ENCODE measurements around the gene C2orf81.
A peak's percentile ranks its signal among the peaks of the same experiment; 100 is the strongest.

Gene C2orf81

GRCh38 chr2:74378007-74378406 is 43.4 kb downstream of the C2orf81 start:
- Histone ChIP-seq H3K9me3 (ENCODE audit: control insufficient read depth in 5 of 5, low read length in 5 of 5) (no peaks in the 10 kb centered on the region), H3K36me3 (ENCODE audit: control insufficient read depth in 5 of 5, insufficient read depth in 5 of 5, low read length in 5 of 5) (peaks cover 6 to 29% (median 24%) of the 10 kb centered on the region in 5 donors), H3K27me3 (ENCODE audit: control insufficient read depth in 5 of 5, insufficient read depth in 4 of 5, low read length in 5 of 5) (no peaks in the 10 kb centered on the region), H3K27ac (ENCODE audit: low read depth, low read length) (no peak overlapping the region), H3K4me1 (ENCODE audit: control insufficient read depth in 5 of 5, insufficient read depth in 5 of 5, low read length in 5 of 5) (peaks cover 1 to 42% (median 32%) of the 10 kb centered on the region in 5 donors), H3K4me3 (ENCODE audit: low read depth in 1 of 5, low read length in 5 of 5) (no peak overlapping the region), H3K9ac (ENCODE audit: low read length in 5 of 5) (no peak overlapping the region)

GRCh38 chr2:74375838-74376237 is 45.6 kb downstream of the C2orf81 start:
- H3K27ac ChIP-seq (ENCODE audit: low read depth, low read length) = no peak overlapping the region

GRCh38 chr2:74374509-74375205 is 46.8 kb downstream of the C2orf81 start:
- no peaks in the 10 kb centered on the region for H3K9me3 ChIP-seq (ENCODE audit: control insufficient read depth in 5 of 5, low read length in 5 of 5)
- H3K9ac ChIP-seq (ENCODE audit: low read length in 5 of 5) = no peak overlapping the region
- peak overlapping the region in 2 of 5 donors; percentile 1 to 15 for H3K4me3 ChIP-seq (ENCODE audit: low read depth in 1 of 5, low read length in 5 of 5)
- peaks cover 0 to 32% (median 22%) of the 10 kb centered on the region in 5 donors for H3K4me1 ChIP-seq (ENCODE audit: control insufficient read depth in 5 of 5, insufficient read depth in 5 of 5, low read length in 5 of 5)
- no peaks in the 10 kb centered on the region for H3K27me3 ChIP-seq (ENCODE audit: control insufficient read depth in 5 of 5, insufficient read depth in 4 of 5, low read length in 5 of 5)
- no peak overlapping the region for H3K27ac ChIP-seq (ENCODE audit: low read depth, low read length)
- H3K36me3 ChIP-seq (ENCODE audit: control insufficient read depth in 5 of 5, insufficient read depth in 5 of 5, low read length in 5 of 5) = peaks cover 6 to 54% (median 45%) of the 10 kb centered on the region in 5 donors

More at GRCh38 chr2:74375838-74376237, 45.6 kb downstream of the C2orf81 start:
- Histone ChIP-seq H3K4me1 (ENCODE audit: control insufficient read depth in 5 of 5, insufficient read depth in 5 of 5, low read length in 5 of 5) (peaks cover 1 to 44% (median 33%) of the 10 kb centered on the region in 5 donors), H3K27me3 (ENCODE audit: control insufficient read depth in 5 of 5, insufficient read depth in 4 of 5, low read length in 5 of 5) (no peaks in the 10 kb centered on the region), H3K4me3 (ENCODE audit: low read depth in 1 of 5, low read length in 5 of 5) (no peak overlapping the region), H3K9ac (ENCODE audit: low read length in 5 of 5) (no peak overlapping the region), H3K36me3 (ENCODE audit: control insufficient read depth in 5 of 5, insufficient read depth in 5 of 5, low read length in 5 of 5) (peaks cover 6 to 42% (median 33%) of the 10 kb centered on the region in 5 donors), H3K9me3 (ENCODE audit: control insufficient read depth in 5 of 5, low read length in 5 of 5) (no peaks in the 10 kb centered on the region)

GRCh38 chr2:74373985-74374384 is 47.4 kb downstream of the C2orf81 start:
- no peaks in the 10 kb centered on the region for H3K9me3 ChIP-seq (ENCODE audit: control insufficient read depth in 5 of 5, low read length in 5 of 5)
- H3K9ac ChIP-seq (ENCODE audit: low read length in 5 of 5) = no peak overlapping the region
- H3K36me3 ChIP-seq (ENCODE audit: control insufficient read depth in 5 of 5, insufficient read depth in 5 of 5, low read length in 5 of 5) = peaks cover 6 to 60% (median 51%) of the 10 kb centered on the region in 5 donors
- peak overlapping the region in 2 of 5 donors; percentile 1 to 15 for H3K4me3 ChIP-seq (ENCODE audit: low read depth in 1 of 5, low read length in 5 of 5)
- peaks cover 0 to 25% (median 18%) of the 10 kb centered on the region in 5 donors for H3K4me1 ChIP-seq (ENCODE audit: control insufficient read depth in 5 of 5, insufficient read depth in 5 of 5, low read length in 5 of 5)
- H3K27me3 ChIP-seq (ENCODE audit: control insufficient read depth in 5 of 5, insufficient read depth in 4 of 5, low read length in 5 of 5) = no peaks in the 10 kb centered on the region
- H3K27ac ChIP-seq (ENCODE audit: low read depth, low read length) = no peak overlapping the region

GRCh38 chr2:74373221-74373676 is 48.2 kb downstream of the C2orf81 start:
- H3K4me1 ChIP-seq (ENCODE audit: control insufficient read depth in 5 of 5, insufficient read depth in 5 of 5, low read length in 5 of 5) = peaks cover 0 to 25% (median 18%) of the 10 kb centered on the region in 5 donors
- no peak overlapping the region for H3K9ac ChIP-seq (ENCODE audit: low read length in 5 of 5)
- H3K27ac ChIP-seq (ENCODE audit: low read depth, low read length) = no peak overlapping the region
- no peak overlapping the region for H3K4me3 ChIP-seq (ENCODE audit: low read depth in 1 of 5, low read length in 5 of 5)
- no peaks in the 10 kb centered on the region for H3K9me3 ChIP-seq (ENCODE audit: control insufficient read depth in 5 of 5, low read length in 5 of 5)
- peaks cover 6 to 68% (median 58%) of the 10 kb centered on the region in 5 donors for H3K36me3 ChIP-seq (ENCODE audit: control insufficient read depth in 5 of 5, insufficient read depth in 5 of 5, low read length in 5 of 5)
- H3K27me3 ChIP-seq (ENCODE audit: control insufficient read depth in 5 of 5, insufficient read depth in 4 of 5, low read length in 5 of 5) = no peaks in the 10 kb centered on the region

- Histone ChIP-seq H3K9me3 (ENCODE audit: control insufficient read depth in 5 of 5, low read length in 5 of 5) (no peaks in the 10 kb centered on the region), H3K36me3 (ENCODE audit: control insufficient read depth in 5 of 5, insufficient read depth in 5 of 5, low read length in 5 of 5) (peaks cover 6 to 69% (median 60%) of the 10 kb centered on the region in 5 donors), H3K4me3 (ENCODE audit: low read depth in 1 of 5, low read length in 5 of 5) (no peak overlapping the region), H3K27me3 (ENCODE audit: control insufficient read depth in 5 of 5, insufficient read depth in 4 of 5, low read length in 5 of 5) (no peaks in the 10 kb centered on the region), H3K27ac (ENCODE audit: low read depth, low read length) (no peak overlapping the region), H3K9ac (ENCODE audit: low read length in 5 of 5) (no peak overlapping the region), H3K4me1 (ENCODE audit: control insufficient read depth in 5 of 5, insufficient read depth in 5 of 5, low read length in 5 of 5) (peaks cover 0 to 25% (median 18%) of the 10 kb centered on the region in 5 donors)
Measured at GRCh38 chr2:74372674-74373073, 48.7 kb downstream of the C2orf81 start.

- Histone ChIP-seq H3K9me3 (ENCODE audit: control insufficient read depth in 5 of 5, low read length in 5 of 5) (no peaks in the 10 kb centered on the region), H3K36me3 (ENCODE audit: control insufficient read depth in 5 of 5, insufficient read depth in 5 of 5, low read length in 5 of 5) (peaks cover 0 to 69% (median 60%) of the 10 kb centered on the region in 5 donors), H3K27ac (ENCODE audit: low read depth, low read length) (no peak overlapping the region), H3K4me1 (ENCODE audit: control insufficient read depth in 5 of 5, insufficient read depth in 5 of 5, low read length in 5 of 5) (peaks cover 0 to 25% (median 18%) of the 10 kb centered on the region in 5 donors), H3K4me3 (ENCODE audit: low read depth in 1 of 5, low read length in 5 of 5) (no peak overlapping the region), H3K9ac (ENCODE audit: low read length in 5 of 5) (no peak overlapping the region), H3K27me3 (ENCODE audit: control insufficient read depth in 5 of 5, insufficient read depth in 4 of 5, low read length in 5 of 5) (no peaks in the 10 kb centered on the region)
Measured at GRCh38 chr2:74371421-74371820, 50.0 kb downstream of the C2orf81 start.

GRCh38 chr2:74369976-74370375 is 51.4 kb downstream of the C2orf81 start:
- Histone ChIP-seq H3K4me1 (ENCODE audit: control insufficient read depth in 5 of 5, insufficient read depth in 5 of 5, low read length in 5 of 5) (peaks cover 0 to 25% (median 18%) of the 10 kb centered on the region in 5 donors), H3K27ac (ENCODE audit: low read depth, low read length) (no peak overlapping the region), H3K27me3 (ENCODE audit: control insufficient read depth in 5 of 5, insufficient read depth in 4 of 5, low read length in 5 of 5) (no peaks in the 10 kb centered on the region), H3K36me3 (ENCODE audit: control insufficient read depth in 5 of 5, insufficient read depth in 5 of 5, low read length in 5 of 5) (peaks cover 0 to 76% (median 66%) of the 10 kb centered on the region in 5 donors), H3K9ac (ENCODE audit: low read length in 5 of 5) (no peak overlapping the region), H3K4me3 (ENCODE audit: low read depth in 1 of 5, low read length in 5 of 5) (no peak overlapping the region), H3K9me3 (ENCODE audit: control insufficient read depth in 5 of 5, low read length in 5 of 5) (no peaks in the 10 kb centered on the region)

- Histone ChIP-seq H3K4me3 (ENCODE audit: low read depth in 1 of 5, low read length in 5 of 5) (no peak overlapping the region), H3K9me3 (ENCODE audit: control insufficient read depth in 5 of 5, low read length in 5 of 5) (no peaks in the 10 kb centered on the region), H3K4me1 (ENCODE audit: control insufficient read depth in 5 of 5, insufficient read depth in 5 of 5, low read length in 5 of 5) (peaks cover 0 to 14% (median 10%) of the 10 kb centered on the region in 5 donors), H3K27ac (ENCODE audit: low read depth, low read length) (no peak overlapping the region), H3K9ac (ENCODE audit: low read length in 5 of 5) (no peak overlapping the region), H3K27me3 (ENCODE audit: control insufficient read depth in 5 of 5, insufficient read depth in 4 of 5, low read length in 5 of 5) (no peaks in the 10 kb centered on the region), H3K36me3 (ENCODE audit: control insufficient read depth in 5 of 5, insufficient read depth in 5 of 5, low read length in 5 of 5) (peaks cover 6 to 86% (median 81%) of the 10 kb centered on the region in 5 donors)
Measured at GRCh38 chr2:74368499-74368898, 52.9 kb downstream of the C2orf81 start.

- H3K9me3 ChIP-seq (ENCODE audit: control insufficient read depth in 5 of 5, low read length in 5 of 5) = no peaks in the 10 kb centered on the region
- peaks cover 6 to 93% (median 88%) of the 10 kb centered on the region in 5 donors for H3K36me3 ChIP-seq (ENCODE audit: control insufficient read depth in 5 of 5, insufficient read depth in 5 of 5, low read length in 5 of 5)
- no peak overlapping the region for H3K4me3 ChIP-seq (ENCODE audit: low read depth in 1 of 5, low read length in 5 of 5)
- H3K4me1 ChIP-seq (ENCODE audit: control insufficient read depth in 5 of 5, insufficient read depth in 5 of 5, low read length in 5 of 5) = peaks cover 0 to 7% (median 3%) of the 10 kb centered on the region in 5 donors
- no peak overlapping the region for H3K9ac ChIP-seq (ENCODE audit: low read length in 5 of 5)
- H3K27me3 ChIP-seq (ENCODE audit: control insufficient read depth in 5 of 5, insufficient read depth in 4 of 5, low read length in 5 of 5) = no peaks in the 10 kb centered on the region
- H3K27ac ChIP-seq (ENCODE audit: low read depth, low read length) = no peak overlapping the region
Measured at GRCh38 chr2:74367789-74368188, 53.6 kb downstream of the C2orf81 start.

All from subcutaneous abdominal adipose tissue (tissue), 5 donors.